ENCODE measurements around the gene PISD.

DNA sequence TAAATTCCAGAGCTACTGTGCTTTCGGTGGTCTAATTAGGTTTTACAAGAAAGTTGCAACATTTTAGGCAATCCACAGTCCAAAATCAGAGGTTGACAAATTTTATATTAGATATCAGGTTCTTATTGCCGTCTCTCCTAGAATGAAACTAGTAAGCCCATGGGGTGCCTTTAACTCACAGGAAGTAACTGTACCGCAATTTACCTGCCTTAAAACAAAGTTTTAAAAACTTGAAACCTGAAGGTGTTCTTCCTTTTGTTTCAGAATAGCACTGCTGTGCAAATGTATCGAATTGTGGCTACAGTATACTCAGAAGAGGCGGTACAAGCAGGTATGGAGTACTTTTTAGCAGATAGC lies 77.2 kb downstream of the PISD start:
- TF ChIP-seq GATA2 (IDR thresholded peaks at IDR 0.05; ENCODE audit: low read depth, low read length): no peak
- no peak for TF ChIP-seq GATA3 (IDR thresholded peaks at IDR 0.05; ENCODE audit: low read depth, low read length)

All from SH-SY5Y (cell line).